HG03097 (cell line): ENCODE data around the gene RIBC1.
"Not testable (repeated sequence)": the region's sequence is repeated elsewhere in the genome, so short reads cannot be mapped to it uniquely, and the experiment has no call there.

ENCODE experiments used
- ATAC-seq: cut with Tn5 transposase; IDR thresholded peaks from one replicate; pipeline ENCODE4 v1.9.1; 2021; ENCODE audit not compliant: unreplicated experiment, low FRiP score

Gene RIBC1

DNA sequence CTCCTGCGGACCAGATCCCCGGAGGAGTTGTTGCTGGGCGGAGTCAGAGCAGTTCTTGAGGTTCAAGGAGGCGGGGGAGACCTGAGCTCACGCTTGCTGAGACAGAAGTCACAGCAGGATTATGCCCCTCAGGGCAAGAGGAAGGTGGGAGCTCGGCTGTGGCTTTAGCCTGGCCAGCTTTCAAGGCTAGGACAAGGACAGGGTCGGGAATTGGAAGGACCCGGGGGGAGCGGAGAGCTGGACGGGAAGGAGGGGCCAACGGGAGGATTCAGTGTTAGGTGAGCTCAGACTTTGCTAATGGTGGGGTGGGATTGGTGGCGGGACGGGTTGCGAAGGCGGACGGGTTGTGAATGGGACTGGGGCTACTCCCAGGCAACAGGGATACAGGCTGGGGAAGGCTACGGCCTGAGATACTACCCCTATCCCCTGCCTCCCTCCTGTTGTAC lies at the start of gene RIBC1:
Gene RIBC1 (plus strand): TSS at position 13 of the 446 bp plus-strand sequence. CDS start 3,404 bp downstream, outside the sequence.
- ATAC-seq: no peak

- no peak for ATAC-seq
These were observed 49.4 kb upstream of the RIBC1 start for GRCh38 chrX:53373307-53373706.

DNA sequence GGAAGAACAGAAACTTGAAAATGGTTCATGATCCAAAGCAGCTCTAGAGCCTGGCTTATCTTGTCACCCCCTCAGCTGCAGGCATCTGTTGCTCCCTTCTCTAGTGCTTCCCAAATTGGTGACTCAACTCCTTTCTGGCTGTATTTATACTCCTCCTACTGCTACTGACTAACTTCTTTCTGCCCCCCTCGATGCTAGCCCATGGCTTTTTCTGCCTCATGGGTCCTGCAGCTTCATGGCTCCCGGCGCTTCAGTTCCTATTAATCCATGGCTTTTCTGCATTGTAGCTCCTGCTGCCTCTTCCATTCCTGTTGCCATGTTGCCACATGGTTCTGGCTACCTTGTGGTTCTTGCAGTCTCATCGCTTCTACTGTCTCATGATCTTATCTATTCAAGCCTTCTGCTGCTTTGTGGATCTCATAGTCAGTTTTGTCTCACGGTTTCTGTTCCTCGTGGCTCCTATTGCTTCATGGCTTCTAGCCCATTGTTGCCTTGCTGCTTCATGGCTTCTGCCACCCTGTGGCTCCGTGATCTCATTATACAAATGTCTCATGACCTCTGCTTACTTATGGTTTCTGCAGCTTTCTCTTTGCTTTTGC lies 48.4 kb upstream of the RIBC1 start:
- ATAC-seq: no peak

DNA sequence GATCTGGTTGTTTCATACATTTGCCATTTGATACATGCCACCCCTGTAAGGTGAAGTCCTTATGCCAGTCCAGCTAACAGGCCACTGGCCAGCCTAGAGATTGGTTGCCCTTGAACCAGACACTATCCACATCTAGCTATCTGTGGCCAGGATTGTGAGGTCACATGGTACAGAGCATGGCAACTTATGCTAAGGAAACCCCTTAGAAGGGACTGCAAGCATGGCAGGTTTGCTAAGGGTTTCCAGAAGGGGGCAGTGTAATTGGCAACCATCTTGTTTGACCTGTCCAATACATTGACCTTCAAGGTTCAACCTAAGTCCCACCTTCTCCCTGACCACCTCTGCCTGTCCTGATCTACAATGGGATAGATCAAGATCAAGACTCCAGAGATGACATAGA lies 47.8 kb upstream of the RIBC1 start:
- ATAC-seq: no peak

DNA sequence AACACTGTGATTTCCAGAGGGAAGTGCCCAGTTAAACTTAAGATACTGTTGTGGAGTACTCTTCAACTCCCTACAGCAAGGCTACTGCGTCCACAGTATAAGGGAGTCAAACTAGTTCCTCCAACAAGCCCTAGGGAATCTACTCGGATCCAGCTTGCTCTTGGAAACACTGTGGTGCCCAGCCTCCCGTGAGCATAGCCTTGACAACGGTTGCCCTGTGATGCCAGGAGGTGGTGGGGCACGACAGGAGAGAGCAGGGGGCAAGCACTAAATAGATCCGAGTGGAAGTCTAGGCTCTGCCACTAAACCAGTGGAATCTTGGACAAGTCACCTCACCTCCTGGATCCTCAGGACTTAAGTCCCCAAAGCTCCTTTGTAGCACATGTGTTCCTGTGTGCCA lies 45.8 kb upstream of the RIBC1 start:
- no peak for ATAC-seq

DNA sequence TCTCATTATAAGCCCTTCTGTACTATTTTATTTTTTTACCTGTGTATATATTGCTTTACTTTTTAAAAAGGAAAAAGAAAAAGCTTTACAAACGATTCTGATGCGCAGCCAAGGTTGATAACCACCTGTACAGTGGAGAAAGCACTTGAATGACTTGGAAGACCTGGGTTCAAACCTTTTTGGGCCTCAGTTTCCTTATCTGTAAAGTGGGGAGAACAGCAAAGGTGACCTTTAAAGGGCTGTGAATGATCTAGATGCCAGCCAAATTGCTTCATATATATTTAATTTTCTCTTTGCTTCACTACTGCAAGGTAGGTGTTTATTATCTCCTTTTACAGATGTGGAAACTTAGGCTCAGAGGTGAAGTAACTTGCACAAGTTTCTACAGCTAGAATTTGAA lies 45.2 kb upstream of the RIBC1 start:
- no peak for ATAC-seq

- ATAC-seq: no peak
These were observed 43.5 kb upstream of the RIBC1 start for GRCh38 chrX:53379008-53379710.

DNA sequence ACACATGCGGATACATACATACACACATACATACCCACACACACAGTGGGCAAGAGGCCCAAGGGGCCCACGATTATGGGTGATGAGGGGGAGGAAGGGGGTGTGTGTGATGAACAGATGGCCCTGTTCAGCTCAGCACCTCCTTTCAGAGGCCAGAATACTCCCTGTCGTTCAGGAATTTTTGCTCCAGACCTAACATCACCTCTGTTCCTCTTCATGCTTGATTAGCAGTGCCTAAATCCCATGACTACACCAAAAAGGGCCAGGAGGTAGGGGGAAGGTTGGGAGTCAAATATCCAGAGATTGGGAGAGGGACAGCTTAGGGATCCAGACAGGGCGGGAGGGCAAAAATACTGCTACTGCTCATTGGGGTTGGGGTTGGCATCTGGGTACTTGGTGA lies 42.9 kb upstream of the RIBC1 start:
- no peak for ATAC-seq

- no peak for ATAC-seq
These were observed 39.1 kb upstream of the RIBC1 start for GRCh38 chrX:53383376-53384076.

GRCh38 chrX:53395605-53396298 lies 26.9 kb upstream of the RIBC1 start:
- no peak for ATAC-seq

DNA sequence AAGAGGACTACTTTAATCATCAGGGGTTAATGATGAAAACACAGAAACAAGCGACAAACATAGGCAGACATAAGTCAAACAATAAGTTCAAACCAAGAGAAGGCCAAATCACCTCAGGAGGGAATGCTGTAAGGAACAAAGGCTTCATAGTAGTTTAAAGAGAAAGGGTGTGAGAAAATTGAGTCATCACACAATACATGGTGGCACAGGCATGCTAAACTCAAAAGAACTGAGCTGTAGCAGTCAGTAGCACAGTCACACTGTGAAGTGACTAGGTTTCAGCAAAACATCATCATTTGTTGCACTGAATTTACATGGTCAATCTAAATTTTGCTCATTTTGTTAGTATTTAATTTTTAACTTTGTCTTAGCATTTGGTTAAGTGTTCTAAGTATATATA lies 24.5 kb upstream of the RIBC1 start:
- no peak for ATAC-seq

DNA sequence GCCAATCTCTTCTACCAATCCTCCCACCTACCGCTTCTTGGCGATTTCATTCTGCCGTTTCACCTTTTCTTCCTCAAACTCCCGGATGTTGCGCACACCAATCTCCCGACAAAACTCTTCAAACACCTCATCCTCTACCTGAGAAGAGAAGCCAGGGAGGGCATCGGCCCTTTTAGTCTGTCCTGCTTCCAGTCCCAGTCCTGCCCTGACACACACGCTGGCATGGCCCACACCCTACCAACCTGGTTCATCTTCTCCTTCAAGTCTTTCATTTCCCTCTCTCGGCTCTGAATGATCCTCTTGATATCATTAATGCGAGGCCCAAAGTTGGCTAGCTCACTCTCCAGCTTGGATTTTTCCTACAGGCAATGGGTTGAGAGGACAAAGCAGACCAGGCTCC lies 19.1 kb upstream of the RIBC1 start:
- ATAC-seq: no peak

DNA sequence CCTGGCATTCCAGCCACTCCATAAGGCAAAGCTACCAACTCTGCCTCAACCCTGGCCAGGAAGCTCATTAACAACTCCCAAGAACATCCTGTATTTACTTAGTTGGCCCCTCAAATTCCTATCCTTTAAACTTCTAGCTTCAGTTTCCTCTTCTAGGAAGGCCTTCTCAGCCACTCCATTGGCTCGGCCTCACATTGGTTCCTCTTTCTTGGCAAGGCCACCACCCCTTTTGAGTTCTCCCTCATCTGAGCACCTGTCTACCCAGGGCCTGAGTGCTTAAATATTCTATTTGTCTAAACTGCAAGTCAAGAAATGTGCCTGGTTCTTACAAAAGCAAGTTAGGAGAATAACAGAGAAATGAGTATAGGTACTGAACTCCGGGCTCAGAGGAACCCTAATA lies 10.2 kb upstream of the RIBC1 start:
- ATAC-seq: no peak

GRCh38 chrX:53420351-53420750 lies 2.3 kb upstream of the RIBC1 start:
- not testable (repeated sequence) for ATAC-seq

DNA sequence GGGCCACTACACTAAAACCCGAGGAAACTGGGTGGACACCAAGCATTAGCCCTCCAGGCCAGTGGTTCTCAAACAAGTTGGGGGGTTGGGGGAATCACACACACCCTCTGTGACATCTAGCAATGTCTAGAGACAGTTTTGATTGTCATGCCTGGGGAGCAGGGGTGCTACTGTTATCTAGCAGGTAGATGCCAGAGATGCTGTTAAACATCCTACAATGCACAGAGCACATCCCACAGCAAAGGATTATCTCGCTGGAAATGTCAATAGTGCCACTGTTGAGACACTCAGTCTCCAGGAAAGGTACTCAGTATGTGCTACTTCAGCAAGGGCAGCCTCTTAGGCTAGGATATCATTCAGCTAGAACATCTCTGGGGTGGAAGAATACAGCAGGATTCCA lies 1.5 kb upstream of the RIBC1 start:
- ATAC-seq: no peak

DNA sequence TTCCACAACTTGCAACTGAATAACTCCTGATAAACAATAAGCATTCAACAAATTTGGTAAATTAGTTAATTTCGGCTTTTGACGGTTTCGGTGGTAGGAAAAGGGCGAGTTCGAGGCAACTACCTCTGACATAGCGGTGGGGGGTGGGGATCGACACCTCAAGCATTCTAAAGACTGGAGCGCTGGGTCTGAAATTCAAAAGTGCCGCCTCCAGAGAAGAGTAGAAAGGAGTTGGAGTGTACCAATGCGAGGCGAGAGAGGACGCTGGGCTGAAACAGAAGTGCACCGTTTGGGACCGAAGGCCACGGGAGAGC lies 944 bp upstream of the RIBC1 start:
- no peak for ATAC-seq

GRCh38 chrX:53422086-53422860 lies 400 bp upstream of the RIBC1 start, which contains the start of gene SMC1A:
Gene SMC1A, minus strand, starts transcription at chrX:53422654. Its CDS starts 54 bp downstream, at chrX:53422600.
- ATAC-seq: peak; percentile 92

DNA sequence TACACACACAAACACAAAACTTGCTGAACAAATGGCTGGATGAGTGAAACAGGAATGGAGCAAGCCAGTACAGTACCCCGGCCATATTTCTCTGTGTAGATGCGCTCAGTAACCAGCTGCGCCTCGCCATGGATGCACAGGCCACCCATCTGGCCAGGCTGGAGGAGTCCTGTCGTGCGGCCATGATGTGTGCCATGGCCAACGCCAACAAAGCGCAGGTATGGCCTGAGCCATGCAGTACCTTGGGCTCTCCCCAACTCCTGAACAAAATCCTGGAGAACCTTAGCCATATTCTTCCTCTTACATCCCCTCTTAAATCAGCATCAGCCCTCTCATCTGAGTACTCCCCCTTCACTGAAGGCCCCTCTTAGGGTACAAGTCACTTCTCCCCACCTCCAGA lies 7.1 kb downstream of the RIBC1 start:
- ATAC-seq: no peak

GRCh38 chrX:53430231-53430630 lies 7.6 kb downstream of the RIBC1 start:
- ATAC-seq: no peak
